GM23338 (cell line): Measurements from ENCODE around the gene FANCF. TPM values are rescaled to one million over a fixed set of nuclear protein-coding genes. Genes with fewer than 3 reads are reported as not detected.

Experiments used
- ATAC-seq: fragments of 200-7000 bp; cut with Tn5 transposase; 3 replicates; pipeline ENCODE4 v1.9.1; 2020
- DNase-seq: peaks from one replicate; pipeline ENCODE4 v3.0.0-alpha.2; 2015; ENCODE audit warnings: low spot score
- H2AFZ ChIP-seq: fragments of 200-600 bp; sonication (generic); 2 replicates; pipeline ENCODE4 v1.8.0; 2016; ENCODE audit warnings: antibody characterized with exemption, mild to moderate bottlenecking, moderate library complexity
- H3F3A ChIP-seq: fragments of 200-600 bp; sonication (generic); replicated peaks from 2 replicates; pipeline ENCODE4 v1.8.0; 2017; ENCODE audit warnings: antibody characterized with exemption, mixed run types, low read depth
- H3K27ac ChIP-seq: fragments of 200-600 bp; sonication (generic); 2 replicates; pipeline ENCODE4 v1.6.1; 2016; ENCODE audit warnings: low read depth
- H3K27me3 ChIP-seq: fragments of 200-600 bp; sonication (generic); 2 replicates; pipeline ENCODE4 v1.8.0; 2016; ENCODE audit warnings: mild to moderate bottlenecking, mixed run types, moderate library complexity; ENCODE audit not compliant: insufficient read depth
- H3K36me3 ChIP-seq: fragments of 200-600 bp; sonication (generic); 2 replicates; pipeline ENCODE4 v1.8.0; 2016; ENCODE audit warnings: mild to moderate bottlenecking; ENCODE audit not compliant: insufficient read depth
- H3K4me1 ChIP-seq: fragments of 200-600 bp; sonication (generic); 2 replicates; pipeline ENCODE4 v1.8.0; 2016; ENCODE audit warnings: mild to moderate bottlenecking, moderate library complexity; ENCODE audit not compliant: insufficient read depth
- H3K4me2 ChIP-seq: fragments of 200-600 bp; sonication (generic); 2 replicates; pipeline ENCODE4 v1.7.1; 2017; ENCODE audit warnings: mixed run types
- H3K4me3 ChIP-seq: fragments of 200-600 bp; sonication (generic); 2 replicates; pipeline ENCODE4 v1.6.1; 2016; ENCODE audit warnings: mixed run types
- H3K79me2 ChIP-seq: fragments of 200-600 bp; sonication (generic); replicated peaks from 2 replicates; pipeline ENCODE4 v1.8.0; 2017; ENCODE audit warnings: mild to moderate bottlenecking; ENCODE audit not compliant: insufficient read depth
- H3K9me2 ChIP-seq: fragments of 200-600 bp; sonication (generic); 2 replicates; pipeline ENCODE4 v1.8.0; 2017; ENCODE audit not compliant: insufficient read depth
- H4K20me1 ChIP-seq: fragments of 200-600 bp; sonication (generic); replicated peaks from 2 replicates; pipeline ENCODE4 v1.8.0; 2017; ENCODE audit warnings: mild to moderate bottlenecking; ENCODE audit not compliant: insufficient read depth
- H3K27ac Mint-ChIP-seq: 2 replicates; pipeline ENCODE4 v1.8.0; 2020; ENCODE audit warnings: inconsistent platforms, mild to moderate bottlenecking, moderate library complexity, mixed read lengths
- H3K27me3 Mint-ChIP-seq: 3 replicates; pipeline ENCODE4 v1.8.0; 2022; ENCODE audit warnings: low read depth, mild to moderate bottlenecking, moderate library complexity, mixed read lengths, inconsistent platforms; ENCODE audit not compliant: insufficient read depth, poor library complexity
- H3K36me3 Mint-ChIP-seq: 3 replicates; pipeline ENCODE4 v1.8.0; 2021; ENCODE audit warnings: low read depth, mild to moderate bottlenecking, inconsistent platforms, moderate library complexity, mixed read lengths
- H3K4me1 Mint-ChIP-seq: 3 replicates; pipeline ENCODE4 v1.8.0; 2020; ENCODE audit warnings: mild to moderate bottlenecking, inconsistent platforms, mixed read lengths
- H3K4me3 Mint-ChIP-seq: 3 replicates; pipeline ENCODE4 v1.8.0; 2021; ENCODE audit warnings: moderate library complexity, mild to moderate bottlenecking, inconsistent platforms, mixed read lengths
- H3K9me3 Mint-ChIP-seq: 3 replicates; pipeline ENCODE4 v1.8.0; 2020; ENCODE audit warnings: moderate library complexity, mild to moderate bottlenecking, inconsistent platforms, mixed read lengths
- CREB1 ChIP-seq: fragments of 250-450 bp; sonication (Bioruptor Pico); IDR thresholded peaks from 2 replicates; pipeline ENCODE4 v1.5.0; 2020; ENCODE audit warnings: low read depth, mild to moderate bottlenecking, moderate library complexity
- CTCF ChIP-seq, 2 experiments: fragments of 200-600 bp in 1 of 2; sonication (generic) in 1 of 2; conservative IDR thresholded peaks; 2 replicates each; pipeline versions ENCODE4 v1.5.1 to v1.6.1; 2016 to 2017; ENCODE audit warnings: antibody characterized with exemption in 2 of 2, low read depth in 2 of 2, mild to moderate bottlenecking in 2 of 2, moderate library complexity in 1 of 2
- ETS1 ChIP-seq: IDR thresholded peaks from 2 replicates; pipeline ENCODE4 v1.6.1; 2016; ENCODE audit warnings: antibody characterized with exemption
- EZH2 ChIP-seq: fragments of 200-600 bp; sonication (generic); IDR thresholded peaks from one replicate; pipeline ENCODE4 v1.8.0; 2017; ENCODE audit warnings: antibody characterized with exemption, mild to moderate bottlenecking, low read depth; ENCODE audit not compliant: unreplicated experiment
- EZH2phosphoT487 ChIP-seq: fragments of 200-600 bp; sonication (generic); IDR thresholded peaks from one replicate; pipeline ENCODE4 v1.8.1; 2018; ENCODE audit warnings: antibody characterized with exemption; ENCODE audit not compliant: unreplicated experiment
- JUNB ChIP-seq: IDR thresholded peaks from one replicate; pipeline ENCODE4 v1.6.1; 2016; ENCODE audit warnings: antibody characterized with exemption; ENCODE audit not compliant: unreplicated experiment
- NANOG ChIP-seq: IDR thresholded peaks from 2 replicates; pipeline ENCODE4 v1.6.1; 2016; ENCODE audit warnings: antibody characterized with exemption, borderline replicate concordance
- REST ChIP-seq: IDR thresholded peaks from one replicate; pipeline ENCODE4 v1.6.1; 2018; ENCODE audit warnings: antibody characterized with exemption; ENCODE audit not compliant: unreplicated experiment
- STAT1 ChIP-seq: IDR thresholded peaks from one replicate; pipeline ENCODE4 v1.6.1; 2016; ENCODE audit warnings: antibody characterized with exemption; ENCODE audit not compliant: unreplicated experiment
- ZNF114 ChIP-seq: fragments of 250-450 bp; sonication (Bioruptor Pico); IDR thresholded peaks from 2 replicates; pipeline ENCODE4 v1.5.0; 2020; ENCODE audit warnings: mild to moderate bottlenecking, moderate library complexity
- polyA plus RNA-seq: library from polyadenylated mRNA; unstranded; fragments of >200 nt; fragmentation: Nextera tagmentation; extraction: Ambion mirVana; gene quantifications from 2 replicates; pipeline ENCODE4 v1.2.1, GENCODE V29; 2016
- total RNA-seq: library from RNA; depleted of rRNA; stranded (reverse); fragments of >200 nt; shearing (Covaris generic); gene quantifications from 2 replicates; pipeline ENCODE4 v1.2.3, GENCODE V29; 2014

FANCF gene
- total and polyA plus RNA-seq, 2 experiments from 2014 or later = 17.0 to 31.8 TPM

- H3K4me2 ChIP-seq = no peak overlapping the region
- no peak overlapping the region for H3K4me3 ChIP-seq
- Mint-ChIP-seq H3K27me3 (peaks cover 5% of the 10 kb centered on the region), H3K27ac (no peak overlapping the region), H3K36me3 (no peaks in the 10 kb centered on the region), H3K4me1 (peaks cover 34% of the 10 kb centered on the region), H3K9me3 (no peaks in the 10 kb centered on the region), H3K4me3 (no peak overlapping the region)
- no peak overlapping the region for H2AFZ ChIP-seq
- H4K20me1 ChIP-seq = no peaks in the 10 kb centered on the region
- no peaks in the 10 kb centered on the region for H3F3A ChIP-seq
- peak; percentile 22 to 37; a peak in 2 of 4 replicates for TF ChIP-seq CTCF (conservative IDR thresholded peaks at IDR 0.05; ENCODE audit: low read depth in 2 of 2)
- TF ChIP-seq ZNF114 = no peak
- no peak for TF ChIP-seq EZH2
- peaks cover 5% of the 10 kb centered on the region; the same call in 1 of the 2 replicates for H3K27me3 ChIP-seq
- peaks cover 7% of the 10 kb centered on the region; the same call in 1 of the 2 replicates for H3K9me2 ChIP-seq
- H3K4me1 ChIP-seq = peaks cover 16% of the 10 kb centered on the region
- peak; percentile 48 for DNase-seq
- H3K36me3 ChIP-seq = no peaks in the 10 kb centered on the region
- H3K27ac ChIP-seq = no peak overlapping the region
- ATAC-seq = peak; percentile 46
- no peaks in the 10 kb centered on the region for H3K79me2 ChIP-seq
These were observed 7.8 kb upstream of the FANCF start for GRCh38 chr11:22633354-22633902.

GRCh38 chr11:22627421-22627820 lies 1.8 kb upstream of the FANCF start:
- no peaks in the 10 kb centered on the region for H3K27me3 ChIP-seq
- H3K36me3 Mint-ChIP-seq = peaks cover 4% of the 10 kb centered on the region
- no peak for ATAC-seq
- no peaks in the 10 kb centered on the region for H3K9me3 Mint-ChIP-seq
- 0 out of 2 replicates have a peak, but pooled peaks cover 5% of the 10 kb centered on the region for H3F3A ChIP-seq
- no peak overlapping the region for H3K4me3 ChIP-seq
- H3K27me3 Mint-ChIP-seq = no peaks in the 10 kb centered on the region
- H3K36me3 ChIP-seq = no peaks in the 10 kb centered on the region
- H3K9me2 ChIP-seq = no peaks in the 10 kb centered on the region
- peaks cover 27% of the 10 kb centered on the region for H3K4me1 ChIP-seq
- H4K20me1 ChIP-seq = no peaks in the 10 kb centered on the region; the same call in 1 of the 2 replicates
- no peak overlapping the region for H3K27ac ChIP-seq
- H3K27ac Mint-ChIP-seq = no peak overlapping the region
- no peak overlapping the region for H3K4me3 Mint-ChIP-seq
- H3K4me1 Mint-ChIP-seq = peaks cover 22% of the 10 kb centered on the region; the same call in 2 of the 3 replicates
- DNase-seq = no peak
- peaks cover 23% of the 10 kb centered on the region for H3K79me2 ChIP-seq
- H2AFZ ChIP-seq = no peak overlapping the region
- TF ChIP-seq EZH2 (no peak), REST (no peak), EZH2phosphoT487 (no peak), CREB1 (CRISPR knock-in tag) (no peak), ZNF114 (no peak), JUNB (no peak), ETS1 (no peak), NANOG (no peak), CTCF (conservative IDR thresholded peaks at IDR 0.05; ENCODE audit: low read depth in 2 of 2) (no peak), STAT1 (no peak)
- H3K4me2 ChIP-seq = no peak overlapping the region
